Gastroesophageal sphincter (tissue), 3 donors: ENCODE data around the gene SPECC1L.

ENCODE experiments used
- EP300 ChIP-seq: sonication (generic); formaldehyde crosslinking; IDR thresholded peaks from one replicate; pipeline ENCODE4 v1.6.1; 2017; ENCODE audit warnings: antibody characterized with exemption, mild to moderate bottlenecking
- POLR2A ChIP-seq, 2 donors: fragments of 450-650 bp; IDR thresholded peaks; one replicate each; pipeline ENCODE4 v1.6.1; 2017; ENCODE audit warnings: antibody characterized with exemption in 2 of 2, mild to moderate bottlenecking in 2 of 2, moderate library complexity in 1 of 2
- POLR2AphosphoS5 ChIP-seq: sonication (generic); formaldehyde crosslinking; IDR thresholded peaks from one replicate; pipeline ENCODE4 v1.6.1; 2017; ENCODE audit warnings: antibody characterized with exemption
- TF ChIP-seq, protein P1 (sequence below), 4 experiments: fragments of 200-600 bp in 2 of 4; fragments of 450-650 bp in 2 of 4; sonication (generic) in 1 of 4; IDR thresholded peaks; one replicate each; pipeline ENCODE4 v1.5.1; 2017 to 2019; ENCODE audit warnings: antibody characterized with exemption in 4 of 4, mild to moderate bottlenecking in 2 of 4, moderate library complexity in 2 of 4

DNA sequence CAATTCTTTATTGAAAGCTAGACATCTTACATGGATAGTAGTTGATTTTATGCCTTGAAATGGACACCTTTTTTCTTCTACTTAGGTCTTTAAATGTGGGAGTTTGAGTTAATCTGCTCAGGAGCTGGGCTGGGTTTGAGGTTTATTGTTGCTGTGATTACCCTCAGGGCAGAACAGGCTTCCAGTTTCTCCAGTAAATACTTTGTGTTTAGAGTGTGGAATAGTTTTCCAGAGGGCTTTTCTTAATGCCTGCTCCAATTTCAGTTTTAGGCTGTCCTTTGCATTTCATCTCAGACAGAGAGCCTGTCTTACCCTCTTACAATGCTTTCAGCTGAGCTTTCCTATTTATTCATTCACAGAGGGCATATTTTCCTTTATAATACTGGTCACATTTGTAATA, 86.9 kb downstream of the SPECC1L start:
- TF ChIP-seq POLR2A (IDR thresholded peaks at IDR 0.05): no peak
- TF ChIP-seq, protein P1, sequence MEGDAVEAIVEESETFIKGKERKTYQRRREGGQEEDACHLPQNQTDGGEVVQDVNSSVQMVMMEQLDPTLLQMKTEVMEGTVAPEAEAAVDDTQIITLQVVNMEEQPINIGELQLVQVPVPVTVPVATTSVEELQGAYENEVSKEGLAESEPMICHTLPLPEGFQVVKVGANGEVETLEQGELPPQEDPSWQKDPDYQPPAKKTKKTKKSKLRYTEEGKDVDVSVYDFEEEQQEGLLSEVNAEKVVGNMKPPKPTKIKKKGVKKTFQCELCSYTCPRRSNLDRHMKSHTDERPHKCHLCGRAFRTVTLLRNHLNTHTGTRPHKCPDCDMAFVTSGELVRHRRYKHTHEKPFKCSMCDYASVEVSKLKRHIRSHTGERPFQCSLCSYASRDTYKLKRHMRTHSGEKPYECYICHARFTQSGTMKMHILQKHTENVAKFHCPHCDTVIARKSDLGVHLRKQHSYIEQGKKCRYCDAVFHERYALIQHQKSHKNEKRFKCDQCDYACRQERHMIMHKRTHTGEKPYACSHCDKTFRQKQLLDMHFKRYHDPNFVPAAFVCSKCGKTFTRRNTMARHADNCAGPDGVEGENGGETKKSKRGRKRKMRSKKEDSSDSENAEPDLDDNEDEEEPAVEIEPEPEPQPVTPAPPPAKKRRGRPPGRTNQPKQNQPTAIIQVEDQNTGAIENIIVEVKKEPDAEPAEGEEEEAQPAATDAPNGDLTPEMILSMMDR (IDR thresholded peaks at IDR 0.05): no peak
- no peak for TF ChIP-seq EP300
- TF ChIP-seq POLR2AphosphoS5: no peak
